WI38 (cell line): ENCODE measurements around the gene CEP112.

ENCODE experiments used
- H3K4me3 ChIP-seq: 2 replicates; pipeline ENCODE4 v1.5.1; 2011; ENCODE audit warnings: low read depth, mild to moderate bottlenecking, control low read depth, low read length
- TF ChIP-seq, protein P1 (sequence below): IDR thresholded peaks from 2 replicates; pipeline ENCODE4 v1.5.1; 2012; ENCODE audit warnings: low read depth, mild to moderate bottlenecking, control low read depth, low read length

Gene CEP112

DNA sequence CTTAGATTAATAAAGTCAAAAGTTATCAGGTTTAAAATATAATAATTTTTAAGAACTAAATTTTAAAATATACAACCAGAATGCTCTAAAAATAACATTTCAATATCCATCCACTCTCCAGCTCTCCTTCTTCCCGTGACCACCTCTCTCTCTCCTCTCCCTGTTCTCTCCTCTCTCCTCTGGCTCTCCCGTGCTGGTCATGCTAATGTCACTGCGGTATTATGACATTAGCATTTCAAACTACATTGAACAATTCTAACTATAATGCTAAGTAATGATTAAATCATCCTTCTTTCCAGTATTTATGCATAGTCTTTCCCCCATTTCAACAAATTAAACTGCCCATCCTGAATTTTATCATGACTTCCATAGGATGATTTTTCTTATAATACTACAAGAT lies 154.7 kb downstream of the CEP112 start:
- TF ChIP-seq, protein P1, sequence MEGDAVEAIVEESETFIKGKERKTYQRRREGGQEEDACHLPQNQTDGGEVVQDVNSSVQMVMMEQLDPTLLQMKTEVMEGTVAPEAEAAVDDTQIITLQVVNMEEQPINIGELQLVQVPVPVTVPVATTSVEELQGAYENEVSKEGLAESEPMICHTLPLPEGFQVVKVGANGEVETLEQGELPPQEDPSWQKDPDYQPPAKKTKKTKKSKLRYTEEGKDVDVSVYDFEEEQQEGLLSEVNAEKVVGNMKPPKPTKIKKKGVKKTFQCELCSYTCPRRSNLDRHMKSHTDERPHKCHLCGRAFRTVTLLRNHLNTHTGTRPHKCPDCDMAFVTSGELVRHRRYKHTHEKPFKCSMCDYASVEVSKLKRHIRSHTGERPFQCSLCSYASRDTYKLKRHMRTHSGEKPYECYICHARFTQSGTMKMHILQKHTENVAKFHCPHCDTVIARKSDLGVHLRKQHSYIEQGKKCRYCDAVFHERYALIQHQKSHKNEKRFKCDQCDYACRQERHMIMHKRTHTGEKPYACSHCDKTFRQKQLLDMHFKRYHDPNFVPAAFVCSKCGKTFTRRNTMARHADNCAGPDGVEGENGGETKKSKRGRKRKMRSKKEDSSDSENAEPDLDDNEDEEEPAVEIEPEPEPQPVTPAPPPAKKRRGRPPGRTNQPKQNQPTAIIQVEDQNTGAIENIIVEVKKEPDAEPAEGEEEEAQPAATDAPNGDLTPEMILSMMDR: no peak
- no peak overlapping the region for H3K4me3 ChIP-seq

DNA sequence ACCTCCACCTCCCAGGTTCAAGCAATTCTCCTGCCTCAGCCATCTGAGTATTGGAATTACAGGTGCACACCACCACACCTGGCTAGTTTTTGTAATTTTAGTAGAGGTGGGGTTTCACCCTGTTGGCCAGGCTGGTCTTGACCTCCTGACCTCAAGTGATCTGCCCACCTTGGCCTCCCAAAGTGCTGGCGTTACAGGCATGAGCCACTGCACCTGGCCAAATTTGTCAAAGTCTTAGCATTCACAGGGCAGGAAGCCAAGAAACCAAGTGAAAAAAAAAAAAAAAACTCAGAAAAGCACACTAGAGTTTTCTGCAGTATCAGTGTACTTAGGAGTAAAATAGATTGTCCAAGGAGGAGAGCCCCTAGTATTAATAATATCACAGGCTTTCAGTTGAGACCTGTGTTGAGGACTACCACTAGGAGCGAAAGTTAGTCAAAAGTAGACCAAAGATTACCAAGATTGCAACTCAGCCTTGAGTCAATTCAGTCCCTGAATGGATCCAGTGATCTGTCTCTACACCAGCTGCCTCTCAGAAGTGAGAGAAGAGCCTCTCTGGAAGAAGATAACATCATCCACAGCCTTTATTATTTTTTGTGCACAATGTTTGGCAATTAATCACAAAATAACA lies 159.7 kb downstream of the CEP112 start:
- no peak overlapping the region for H3K4me3 ChIP-seq
- TF ChIP-seq, protein P1: no peak

- H3K4me3 ChIP-seq: no peak overlapping the region
- TF ChIP-seq, protein P1: no peak
Measured at GRCh38 chr17:66025551-66025950, 166.4 kb downstream of the CEP112 start.

GRCh38 chr17:66021757-66022156 lies 170.2 kb downstream of the CEP112 start:
- TF ChIP-seq, protein P1: no peak

GRCh38 chr17:66018786-66019185 lies 173.1 kb downstream of the CEP112 start:
- H3K4me3 ChIP-seq: no peak overlapping the region
- TF ChIP-seq, protein P1: no peak

More at GRCh38 chr17:66021757-66022156, 170.2 kb downstream of the CEP112 start:
- no peak overlapping the region for H3K4me3 ChIP-seq

DNA sequence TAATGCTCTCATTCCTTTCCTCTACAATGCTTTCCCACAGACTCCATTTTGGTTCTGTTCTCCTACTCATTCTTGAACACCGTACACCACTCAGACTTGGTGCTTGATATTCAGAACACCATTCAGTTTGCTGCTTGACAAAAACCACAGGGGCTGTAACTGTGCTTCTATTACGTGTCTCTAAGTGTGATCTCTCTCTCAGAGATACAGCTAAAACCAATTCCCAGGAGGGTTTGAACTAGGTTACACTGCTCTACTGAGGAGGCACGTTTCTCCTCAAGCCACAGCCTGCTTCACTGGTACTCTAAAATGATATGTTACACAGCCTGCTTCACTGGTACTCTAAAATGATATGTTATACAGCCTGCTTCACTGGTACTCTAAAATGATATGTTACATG lies 175.7 kb downstream of the CEP112 start:
- TF ChIP-seq, protein P1: no peak
- no peak overlapping the region for H3K4me3 ChIP-seq

DNA sequence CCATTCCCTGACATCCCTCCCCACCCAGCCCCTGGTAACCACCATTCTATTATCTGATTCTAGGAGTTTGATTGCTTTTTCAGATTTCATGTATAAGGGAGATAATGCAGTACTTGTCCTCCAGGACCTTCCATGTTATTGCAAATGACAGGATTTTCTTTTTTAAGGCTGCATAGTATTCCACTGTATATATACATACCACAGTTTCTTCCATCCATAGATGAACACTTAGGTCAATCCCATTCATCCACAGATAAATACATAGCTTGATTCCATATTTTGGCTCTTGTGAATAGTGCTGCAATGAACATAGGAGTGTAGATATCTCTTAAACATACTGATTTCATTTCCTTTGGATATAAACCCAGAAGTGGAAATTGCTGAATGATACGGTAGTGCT lies 183.3 kb downstream of the CEP112 start:
- H3K4me3 ChIP-seq: no peak overlapping the region
- TF ChIP-seq, protein P1: no peak
